OCI-LY1 (cell line): ENCODE data around the gene CRYBG1.

Experiments used
- CTCF ChIP-seq: fragments of 200-600 bp; sonication (generic), shearing (Covaris generic); IDR thresholded peaks from 2 replicates; pipeline ENCODE4 v1.5.1; 2017; ENCODE audit warnings: mild to moderate bottlenecking, antibody characterized with exemption, low read length, moderate library complexity, mixed read lengths
- EZH2 ChIP-seq: fragments of 200-600 bp; sonication (generic), shearing (Covaris generic); IDR thresholded peaks from 2 replicates; pipeline ENCODE4 v1.8.0; 2017; ENCODE audit warnings: borderline replicate concordance, mixed run types, mild to moderate bottlenecking, antibody characterized with exemption, low read length, moderate library complexity, mixed read lengths

GRCh38 chr6:106318061-106318460 lies 42.5 kb upstream of the CRYBG1 start:
- no peak for TF ChIP-seq CTCF
- no peak for TF ChIP-seq EZH2
